HepG2 (cell line): ENCODE results near the gene NELL1.

Experiments
- CTCF ChIP-seq: sonication (generic); formaldehyde crosslinking; IDR thresholded peaks from 2 replicates; pipeline ENCODE4 v1.5.0; 2020; ENCODE audit warnings: mild to moderate bottlenecking, missing genetic modification reagents, moderate library complexity
- JARID2 ChIP-seq: sonication (generic); formaldehyde crosslinking; IDR thresholded peaks from 2 replicates; pipeline ENCODE4 v1.8.1; 2023; ENCODE audit warnings: missing genetic modification reagents, inconsistent platforms; ENCODE audit not compliant: insufficient replicate concordance
- MAFF ChIP-seq: IDR thresholded peaks from 2 replicates; pipeline ENCODE4 v1.6.1; 2011; ENCODE audit warnings: low read depth, low read length, improper control_type of control experiment
- ZBTB20 ChIP-seq: sonication (generic); formaldehyde crosslinking; IDR thresholded peaks from 2 replicates; pipeline ENCODE4 v1.8.1; 2023; ENCODE audit warnings: missing genetic modification reagents, low read depth, mild to moderate bottlenecking, borderline replicate concordance
- ZKSCAN8 ChIP-seq: IDR thresholded peaks from 2 replicates; pipeline ENCODE4 v1.6.1; 2016; ENCODE audit warnings: borderline replicate concordance, missing genetic modification reagents, missing compliant biosample characterization
- ZNF672 ChIP-seq: sonication (generic); formaldehyde crosslinking; IDR thresholded peaks from 2 replicates; pipeline ENCODE4 v1.8.1; 2022; ENCODE audit warnings: missing genetic modification reagents

GRCh38 chr11:21173476-21173875 lies 504.1 kb downstream of the NELL1 start:
- TF ChIP-seq JARID2 (no peak), ZKSCAN8 (no peak), MAFF (no peak), ZBTB20 (CRISPR knock-in tag) (no peak), ZNF672 (CRISPR knock-in tag) (no peak), CTCF (CRISPR knock-in tag) (no peak)
